Right lobe of liver (tissue), 4 donors: Measurements from ENCODE around the gene SRRM3.

Experiments used
- CTCF ChIP-seq, 4 donors: fragments of 200-600 bp in 3 of 4; fragments of 450-650 bp in 1 of 4; IDR thresholded peaks; one replicate each; pipeline versions ENCODE4 v1.5.1 to v1.8.0; 2016 to 2022; ENCODE audit warnings: antibody characterized with exemption in 4 of 4, mild to moderate bottlenecking in 2 of 4
- POLR2A ChIP-seq: fragments of 450-650 bp; IDR thresholded peaks from one replicate; pipeline ENCODE4 v1.6.1; 2017; ENCODE audit warnings: antibody characterized with exemption, mild to moderate bottlenecking
- donor health status: DM: no; HTN: no; CAD: no.
- donor health status: DM: no; HTN: no; CAD: no.
- donor health status: DM: no; HTN: yes; CAD: no.

GRCh38 chr7:76278540-76278939 is 76.8 kb downstream of the SRRM3 start:
- TF ChIP-seq CTCF (IDR thresholded peaks at IDR 0.05) (no peak), POLR2A (no peak)
